Measurements from ENCODE around the gene SLC5A4. TPM values are rescaled to one million over a fixed set of nuclear protein-coding genes. Genes with fewer than 3 reads are reported as not detected.

SLC5A4 gene
- total RNA-seq, 5 donors from 2014 or later (not counting 1 experiment from before 2014, with no cell fraction given): not detected

DNA sequence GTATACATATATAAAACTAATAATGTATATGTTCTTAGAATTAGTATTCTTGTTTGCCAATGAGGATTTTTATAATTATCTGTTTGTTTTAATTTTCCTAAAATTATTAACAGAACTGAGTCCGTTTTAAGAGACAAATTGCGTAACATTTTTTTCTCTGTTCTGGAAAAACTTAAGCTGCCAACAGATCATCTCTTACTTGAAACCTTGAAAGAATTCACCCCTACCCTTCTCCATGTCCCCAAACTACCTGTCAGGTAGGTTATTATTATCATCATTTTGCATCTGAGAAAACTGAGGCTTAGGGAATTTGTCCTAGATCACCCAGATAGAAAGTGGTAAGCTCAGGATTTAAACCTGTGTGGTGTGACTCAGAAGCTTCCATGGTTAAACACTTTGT, 14.7 kb downstream of the SLC5A4 start:
- Mint-ChIP-seq H3K27ac (no peak overlapping the region), H3K36me3 (no peaks in the 10 kb centered on the region), H3K4me3 (no peak overlapping the region), H3K4me1 (no peaks in the 10 kb centered on the region), H3K9me3 (no peaks in the 10 kb centered on the region), H3K27me3 (peaks cover 6 to 17% of the 10 kb centered on the region in 2 donors)
- Histone ChIP-seq H3K27ac (ENCODE audit: low read length) (no peak overlapping the region), H3K27me3 (replicated peaks in 1 of 2; ENCODE audit: control insufficient read depth in 2 of 2, extremely low read depth in 1 of 2, insufficient read depth in 2 of 2, low read length in 1 of 2) (peaks cover 0 to 2% of the 10 kb centered on the region in 2 experiments), H3K4me3 (ENCODE audit: control insufficient read depth in 1 of 2, extremely low read depth in 1 of 2, low read length in 1 of 2) (no peak overlapping the region), H3K4me1 (ENCODE audit: control insufficient read depth in 1 of 2, extremely low read depth in 1 of 2, insufficient read depth in 2 of 2, low read length in 2 of 2) (no peaks in the 10 kb centered on the region), H3K9me3 (no peaks in the 10 kb centered on the region), H3K36me3 (ENCODE audit: control insufficient read depth in 2 of 2, extremely low read depth in 1 of 2, insufficient read depth in 1 of 2, low read length in 1 of 2) (no peaks in the 10 kb centered on the region)
- POLR2A ChIA-PET: no interaction called here
- CTCF ChIA-PET: interaction anchor here in 1 of 2 donors (0.6 kb wide), 1 partner anchor 20 kb away, joined by 3 read pairs; no protein-coding TSS in a partner anchor
- no CpG with 5 or more reads among the region's 2 CpGs for WGBS (ENCODE audit: insufficient coverage)
- ATAC-seq (replicated peaks in 1 of 4): no peak
- no peak for DNase-seq

DNA sequence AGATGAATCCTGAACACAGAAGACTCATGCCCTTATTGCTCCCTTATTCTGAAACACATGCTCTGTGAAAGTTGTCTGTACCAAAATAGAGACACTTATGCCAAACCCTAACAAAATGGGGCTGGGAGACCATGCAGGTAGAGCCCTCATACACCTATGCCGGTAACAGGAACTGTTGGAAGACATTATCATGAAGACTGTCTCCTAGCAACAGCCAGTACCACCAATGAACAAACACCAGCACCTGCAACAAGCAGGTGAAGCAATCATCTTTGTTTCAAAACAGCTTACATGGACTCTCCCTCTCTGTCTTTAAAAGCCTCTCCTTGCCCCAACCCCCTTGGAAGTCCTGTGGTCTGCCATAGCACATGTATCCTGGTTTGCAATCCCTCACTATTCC, 17.2 kb downstream of the SLC5A4 start:
- Histone ChIP-seq H3K27ac (ENCODE audit: low read length) (no peak overlapping the region), H3K9me3 (no peaks in the 10 kb centered on the region), H3K27me3 (replicated peaks in 1 of 2; ENCODE audit: control insufficient read depth in 2 of 2, extremely low read depth in 1 of 2, insufficient read depth in 2 of 2, low read length in 1 of 2) (no peaks in the 10 kb centered on the region), H3K36me3 (ENCODE audit: control insufficient read depth in 2 of 2, extremely low read depth in 1 of 2, insufficient read depth in 1 of 2, low read length in 1 of 2) (no peaks in the 10 kb centered on the region), H3K4me3 (ENCODE audit: control insufficient read depth in 1 of 2, extremely low read depth in 1 of 2, low read length in 1 of 2) (no peak overlapping the region), H3K4me1 (ENCODE audit: control insufficient read depth in 1 of 2, extremely low read depth in 1 of 2, insufficient read depth in 2 of 2, low read length in 2 of 2) (no peaks in the 10 kb centered on the region)
- no peak for DNase-seq
- no peak overlapping the region for H3K27ac Mint-ChIP-seq
- no peak overlapping the region for H3K4me3 Mint-ChIP-seq
- ChIA-PET POLR2A (no interaction called here), CTCF (no interaction called here)
- peaks cover 24 to 30% of the 10 kb centered on the region in 2 donors for H3K27me3 Mint-ChIP-seq
- no peak for ATAC-seq (replicated peaks in 1 of 4)
- H3K4me1 Mint-ChIP-seq: no peaks in the 10 kb centered on the region
- WGBS (ENCODE audit: insufficient coverage): 100% methylated on average over 1 of the region's 1 CpG
- no peaks in the 10 kb centered on the region for H3K9me3 Mint-ChIP-seq
- no peaks in the 10 kb centered on the region for H3K36me3 Mint-ChIP-seq

DNA sequence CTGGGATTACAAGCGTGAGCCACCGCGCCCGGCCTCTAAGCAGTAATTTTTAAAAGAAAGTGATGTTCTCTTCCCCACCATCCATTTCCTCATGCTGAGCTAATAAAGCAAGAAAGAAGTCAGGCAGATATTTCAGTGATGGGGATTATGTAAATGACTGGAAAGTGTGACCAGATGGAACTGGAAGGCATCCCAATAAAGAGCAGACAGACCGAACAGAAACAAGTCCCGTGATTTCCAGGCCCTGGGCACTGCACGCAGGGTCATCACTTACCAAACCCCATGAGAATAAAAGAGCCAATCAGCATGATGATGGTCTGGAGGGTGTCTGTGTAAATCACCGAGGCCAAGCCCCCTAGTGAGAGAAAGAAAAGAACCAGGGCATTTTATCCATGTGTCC, 18.2 kb downstream of the SLC5A4 start:
- no CpG with 5 or more reads among the region's 8 CpGs for WGBS (ENCODE audit: insufficient coverage)
- Histone ChIP-seq H3K27me3 (replicated peaks in 1 of 2; ENCODE audit: control insufficient read depth in 2 of 2, extremely low read depth in 1 of 2, insufficient read depth in 2 of 2, low read length in 1 of 2) (peaks cover 0 to under 1% of the 10 kb centered on the region in 2 experiments), H3K4me1 (ENCODE audit: control insufficient read depth in 1 of 2, extremely low read depth in 1 of 2, insufficient read depth in 2 of 2, low read length in 2 of 2) (no peaks in the 10 kb centered on the region), H3K27ac (ENCODE audit: low read length) (no peak overlapping the region), H3K4me3 (ENCODE audit: control insufficient read depth in 1 of 2, extremely low read depth in 1 of 2, low read length in 1 of 2) (no peak overlapping the region), H3K9me3 (no peaks in the 10 kb centered on the region), H3K36me3 (ENCODE audit: control insufficient read depth in 2 of 2, extremely low read depth in 1 of 2, insufficient read depth in 1 of 2, low read length in 1 of 2) (no peaks in the 10 kb centered on the region)
- no peak for ATAC-seq (replicated peaks in 1 of 4)
- ChIA-PET POLR2A (no interaction called here), CTCF (interaction anchor here in 1 of 2 donors (0.7 kb wide), 1 partner anchor 291 kb away, joined by 3 read pairs; no protein-coding TSS in a partner anchor)
- no peak for DNase-seq
- H3K36me3 Mint-ChIP-seq: no peaks in the 10 kb centered on the region
- no peak overlapping the region for H3K4me3 Mint-ChIP-seq
- H3K4me1 Mint-ChIP-seq: no peaks in the 10 kb centered on the region
- H3K27ac Mint-ChIP-seq: no peak overlapping the region
- peaks cover 29 to 31% of the 10 kb centered on the region in 2 donors for H3K27me3 Mint-ChIP-seq
- no peaks in the 10 kb centered on the region for H3K9me3 Mint-ChIP-seq

DNA sequence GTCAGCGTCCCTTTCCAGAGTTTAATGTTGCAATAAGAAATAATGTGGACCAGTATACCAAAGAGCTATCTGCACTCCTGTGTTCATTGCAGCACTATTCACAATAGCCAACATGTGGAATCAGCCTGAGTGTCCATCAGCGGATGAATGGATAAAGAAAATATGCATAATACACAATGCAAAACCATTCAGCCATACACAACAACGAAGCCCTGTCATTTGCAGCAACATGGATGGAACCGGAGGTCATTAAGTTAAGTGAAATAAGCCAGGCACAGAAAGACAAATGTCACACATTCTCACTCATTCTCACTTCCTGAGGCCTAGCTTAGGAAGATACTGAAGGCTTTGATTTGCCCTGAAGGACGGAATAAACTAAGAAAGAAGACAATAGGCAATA, 22.1 kb downstream of the SLC5A4 start:
- WGBS (ENCODE audit: insufficient coverage): 68% methylated on average over 4 of the region's 5 CpGs
- DNase-seq (no peak), ATAC-seq (replicated peaks in 1 of 4) (no peak)
- Mint-ChIP-seq H3K27me3 (peaks cover 21 to 39% of the 10 kb centered on the region in 2 donors), H3K36me3 (no peaks in the 10 kb centered on the region), H3K9me3 (no peaks in the 10 kb centered on the region), H3K27ac (no peak overlapping the region), H3K4me1 (no peaks in the 10 kb centered on the region), H3K4me3 (no peak overlapping the region)
- Histone ChIP-seq H3K9me3 (no peaks in the 10 kb centered on the region), H3K4me3 (ENCODE audit: control insufficient read depth in 1 of 2, extremely low read depth in 1 of 2, low read length in 1 of 2) (no peak overlapping the region), H3K27me3 (replicated peaks in 1 of 2; ENCODE audit: control insufficient read depth in 2 of 2, extremely low read depth in 1 of 2, insufficient read depth in 2 of 2, low read length in 1 of 2) (peaks cover 0 to 6% of the 10 kb centered on the region in 2 experiments), H3K27ac (ENCODE audit: low read length) (no peak overlapping the region), H3K4me1 (ENCODE audit: control insufficient read depth in 1 of 2, extremely low read depth in 1 of 2, insufficient read depth in 2 of 2, low read length in 2 of 2) (no peaks in the 10 kb centered on the region), H3K36me3 (ENCODE audit: control insufficient read depth in 2 of 2, extremely low read depth in 1 of 2, insufficient read depth in 1 of 2, low read length in 1 of 2) (no peaks in the 10 kb centered on the region)
- CTCF ChIA-PET: no interaction called here
- POLR2A ChIA-PET: no interaction called here

DNA sequence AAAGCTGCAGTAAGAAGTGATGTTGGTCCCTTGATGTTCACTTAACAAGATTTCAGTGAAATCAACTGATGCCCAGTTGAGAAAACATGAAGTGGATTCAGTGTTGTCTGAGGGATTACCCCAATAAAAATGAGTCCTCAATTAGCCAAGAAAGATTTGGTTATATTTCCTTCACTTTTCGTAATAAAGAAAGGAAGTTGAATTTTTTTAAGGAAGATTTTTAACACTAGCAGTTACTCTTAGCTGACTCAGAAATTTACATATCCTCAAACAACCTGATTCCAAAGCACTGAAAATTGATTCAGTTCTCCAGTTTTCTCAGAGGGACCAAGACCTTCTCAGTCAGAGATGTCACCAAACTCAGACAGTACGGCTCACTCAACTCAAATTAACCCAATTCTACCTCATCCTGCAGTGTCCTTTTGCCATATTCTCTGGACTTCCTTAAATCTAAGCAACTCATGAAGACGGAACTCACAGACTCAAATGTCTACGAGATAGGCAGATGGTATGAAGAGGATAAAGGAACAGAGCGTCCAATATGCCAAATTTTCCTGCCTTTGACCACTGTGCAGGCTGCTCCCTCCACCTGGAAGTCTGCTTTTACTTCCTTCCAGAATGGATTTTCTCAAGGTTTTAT, 22.8 kb downstream of the SLC5A4 start:
- Mint-ChIP-seq H3K9me3 (no peaks in the 10 kb centered on the region), H3K4me1 (no peaks in the 10 kb centered on the region), H3K27ac (no peak overlapping the region), H3K36me3 (no peaks in the 10 kb centered on the region), H3K4me3 (no peak overlapping the region), H3K27me3 (peaks cover 20 to 38% of the 10 kb centered on the region in 2 donors)
- WGBS (ENCODE audit: insufficient coverage): 63% methylated on average over 1 of the region's 5 CpGs
- Histone ChIP-seq H3K4me1 (ENCODE audit: control insufficient read depth in 1 of 2, extremely low read depth in 1 of 2, insufficient read depth in 2 of 2, low read length in 2 of 2) (no peaks in the 10 kb centered on the region), H3K27ac (ENCODE audit: low read length) (no peak overlapping the region), H3K27me3 (replicated peaks in 1 of 2; ENCODE audit: control insufficient read depth in 2 of 2, extremely low read depth in 1 of 2, insufficient read depth in 2 of 2, low read length in 1 of 2) (peaks cover 0 to 6% of the 10 kb centered on the region in 2 experiments), H3K4me3 (ENCODE audit: control insufficient read depth in 1 of 2, extremely low read depth in 1 of 2, low read length in 1 of 2) (no peak overlapping the region), H3K36me3 (ENCODE audit: control insufficient read depth in 2 of 2, extremely low read depth in 1 of 2, insufficient read depth in 1 of 2, low read length in 1 of 2) (no peaks in the 10 kb centered on the region), H3K9me3 (no peaks in the 10 kb centered on the region)
- ATAC-seq (replicated peaks in 1 of 4) (no peak), DNase-seq (no peak)
- ChIA-PET POLR2A (no interaction called here), CTCF (interaction anchor here in 1 of 2 donors (0.6 kb wide), 1 partner anchor 129 kb away, joined by 3 read pairs; no protein-coding TSS in a partner anchor)

DNA sequence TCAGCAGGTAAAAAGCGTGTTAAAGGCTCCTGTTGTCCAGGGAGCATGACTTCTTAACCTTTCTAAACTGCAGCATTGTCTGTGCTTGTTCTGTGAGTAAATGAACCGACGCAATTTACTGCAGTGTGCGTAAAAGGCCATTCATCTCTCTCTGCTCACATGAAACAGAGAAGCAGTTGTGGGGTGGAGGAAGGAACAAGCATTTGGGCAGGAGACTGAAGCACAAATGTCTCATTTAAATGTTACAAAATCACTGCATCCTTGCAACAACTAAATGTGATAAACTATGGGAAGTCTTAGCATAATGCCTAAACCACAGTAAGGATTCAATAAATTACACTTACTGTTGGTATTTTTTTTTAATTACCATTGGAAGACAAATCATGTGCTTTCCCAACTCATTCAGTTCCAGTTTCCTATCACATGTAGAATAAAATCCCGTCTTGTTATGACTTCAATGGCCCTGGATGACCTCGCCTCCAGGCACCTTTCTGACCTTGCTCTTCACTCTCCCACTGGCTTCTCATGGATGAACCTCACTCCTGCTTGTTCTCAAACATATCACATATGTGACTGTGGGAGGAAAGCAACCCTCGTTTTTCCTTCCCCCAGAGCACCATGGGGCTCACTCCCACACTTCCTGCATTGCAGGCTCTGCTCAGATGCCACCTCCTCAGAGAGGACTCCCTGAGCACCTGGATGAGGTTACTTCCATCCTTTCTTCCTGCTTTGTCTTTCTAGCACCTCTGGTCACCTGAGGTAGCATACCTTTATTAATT, 28.6 kb downstream of the SLC5A4 start:
- H3K27ac Mint-ChIP-seq: peak overlapping the region in 1 of 2 donors; percentile 70
- no peaks in the 10 kb centered on the region for H3K4me1 Mint-ChIP-seq
- peaks cover 14 to 17% of the 10 kb centered on the region in 2 donors for H3K27me3 Mint-ChIP-seq
- H3K4me3 ChIP-seq (ENCODE audit: control insufficient read depth in 1 of 2, extremely low read depth in 1 of 2, low read length in 1 of 2): no peak overlapping the region
- no peaks in the 10 kb centered on the region for H3K4me1 ChIP-seq (ENCODE audit: control insufficient read depth in 1 of 2, extremely low read depth in 1 of 2, insufficient read depth in 2 of 2, low read length in 2 of 2)
- 41% methylated on average over 3 of the region's 7 CpGs for WGBS (ENCODE audit: insufficient coverage)
- POLR2A ChIA-PET: no interaction called here
- no peaks in the 10 kb centered on the region for H3K9me3 ChIP-seq
- ATAC-seq (replicated peaks in 1 of 4) (no peak), DNase-seq (no peak)
- CTCF ChIA-PET: no interaction called here
- H3K27ac ChIP-seq (ENCODE audit: low read length): no peak overlapping the region
- no peaks in the 10 kb centered on the region for H3K36me3 ChIP-seq (ENCODE audit: control insufficient read depth in 2 of 2, extremely low read depth in 1 of 2, insufficient read depth in 1 of 2, low read length in 1 of 2)
- H3K36me3 Mint-ChIP-seq: no peaks in the 10 kb centered on the region
- H3K27me3 ChIP-seq (replicated peaks in 1 of 2; ENCODE audit: control insufficient read depth in 2 of 2, extremely low read depth in 1 of 2, insufficient read depth in 2 of 2, low read length in 1 of 2): peaks cover 0 to 7% of the 10 kb centered on the region in 2 experiments
- H3K4me3 Mint-ChIP-seq: no peak overlapping the region
- no peaks in the 10 kb centered on the region for H3K9me3 Mint-ChIP-seq

Data from T-cell (primary cell).